PC-3 (cell line): ENCODE measurements around the gene RALY.

Experiments used
- CTCF ChIP-seq: fragments of 300-600 bp; sonication (generic); conservative IDR thresholded peaks from 2 replicates; pipeline ENCODE4 v1.5.1; 2017; ENCODE audit warnings: antibody characterized with exemption, low read depth, mild to moderate bottlenecking, low read length
- EZH2 ChIP-seq: fragments of 300-600 bp; sonication (generic); IDR thresholded peaks from one replicate; pipeline ENCODE4 v1.6.1; 2017; ENCODE audit warnings: antibody characterized with exemption, mild to moderate bottlenecking, low read length; ENCODE audit not compliant: unreplicated experiment

GRCh38 chr20:34068001-34068400, 74.3 kb downstream of the RALY start:
- no peak for TF ChIP-seq CTCF
- TF ChIP-seq EZH2 = no peak
